ENCODE measurements around the gene TSHZ2.

TSHZ2 gene

DNA sequence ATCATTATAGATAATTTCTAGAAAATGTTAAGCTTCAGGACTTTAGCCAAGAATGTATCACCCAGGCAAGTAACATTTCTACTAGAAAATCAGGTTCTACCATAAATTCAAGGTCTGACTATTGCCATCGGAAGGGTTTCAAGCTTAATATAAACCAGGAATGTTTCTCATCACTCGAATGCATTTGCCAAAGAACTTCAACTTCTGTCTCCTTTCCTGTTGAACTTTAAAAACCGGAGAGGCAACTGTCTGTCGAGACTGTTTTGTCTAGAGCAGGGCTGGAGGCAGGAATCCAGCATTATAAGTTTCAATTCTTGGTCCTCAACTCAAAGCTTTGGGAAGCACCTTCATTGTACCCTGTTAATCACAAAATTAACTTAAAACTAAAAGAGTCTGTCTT lies 356.8 kb downstream of the TSHZ2 start:
- no peak for DNase-seq

DNA sequence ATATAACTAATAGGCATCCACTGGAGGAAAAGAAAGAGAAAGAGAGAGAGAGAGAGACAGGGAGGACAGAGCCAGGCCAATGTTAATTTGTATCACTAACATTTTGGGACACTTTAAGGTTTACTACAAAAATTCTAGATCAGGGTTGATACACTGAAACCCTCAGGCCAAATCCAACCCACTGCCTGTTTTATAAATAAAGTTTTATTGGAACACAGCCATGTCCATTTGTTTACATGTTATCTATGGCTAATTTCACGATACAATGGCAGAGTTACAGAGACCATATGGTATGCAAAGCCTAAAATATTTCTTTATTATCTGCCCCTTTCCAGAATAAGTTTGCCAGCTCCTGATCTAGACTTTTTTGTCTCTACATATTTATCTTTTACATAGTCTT lies 357.6 kb downstream of the TSHZ2 start:
- DNase-seq = no peak

DNA sequence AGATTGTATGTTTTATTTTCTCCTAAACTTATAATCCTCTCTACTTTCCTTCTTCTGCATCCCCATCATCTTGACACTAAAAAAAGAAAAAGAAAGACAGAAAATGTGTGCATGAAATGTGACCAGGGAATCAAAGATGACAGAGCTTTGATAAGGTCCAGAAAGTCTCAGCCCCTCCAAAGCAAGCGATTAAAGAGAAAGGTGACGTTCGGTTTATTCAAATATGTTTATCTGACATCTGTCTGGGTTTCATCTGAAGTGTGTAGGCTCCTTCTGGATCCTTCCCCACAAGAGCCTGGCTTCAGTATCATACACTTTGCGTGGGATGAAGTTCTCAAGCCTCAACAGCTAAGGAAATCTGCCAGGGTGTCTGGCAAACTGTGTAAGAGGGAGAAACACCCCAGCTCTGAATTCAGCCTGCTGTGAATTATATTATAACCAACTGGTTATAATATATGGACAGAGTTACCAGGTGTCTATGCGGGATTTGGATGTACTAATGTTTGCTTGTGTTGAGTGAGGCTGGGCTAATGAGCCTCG lies 358.5 kb downstream of the TSHZ2 start:
- no peak for DNase-seq

DNA sequence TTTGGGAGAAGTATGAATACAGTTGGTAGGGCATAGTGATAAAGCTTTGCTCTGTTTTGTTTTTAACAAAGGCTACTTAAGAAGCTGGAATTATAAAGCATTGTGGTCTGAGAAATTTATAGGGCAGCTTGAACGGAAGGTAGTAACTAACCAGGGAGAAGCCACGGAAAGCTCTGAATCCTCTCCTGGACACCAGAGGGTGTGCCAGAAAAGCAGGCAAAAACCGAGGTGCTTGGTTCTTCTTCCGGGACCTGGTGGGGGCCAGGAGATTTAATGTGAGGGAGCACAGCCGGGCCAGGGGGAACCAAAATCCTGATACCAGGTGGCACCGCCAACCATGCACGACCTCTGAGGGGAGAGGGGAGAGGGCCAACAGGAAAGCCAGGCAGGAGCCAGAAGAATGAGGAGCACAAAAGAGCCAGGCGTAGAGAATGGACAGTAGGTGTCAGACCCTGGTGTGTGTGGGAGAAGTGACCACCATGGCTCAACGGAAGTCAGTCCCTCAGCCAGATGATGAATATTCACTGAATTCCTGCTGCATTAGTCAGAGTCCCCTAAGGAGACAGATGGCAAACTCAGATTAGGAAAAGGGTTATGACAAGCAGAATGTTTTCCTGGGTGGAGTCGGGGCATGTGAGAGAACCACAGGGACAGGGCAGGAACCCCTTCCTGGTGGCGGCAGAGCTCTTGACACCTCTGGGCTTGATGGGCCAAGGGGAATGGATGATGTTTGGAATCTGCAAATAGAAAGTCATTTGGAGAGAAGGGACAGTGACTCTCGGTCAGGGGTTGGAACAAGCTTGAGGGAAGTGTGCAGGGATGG lies 359.2 kb downstream of the TSHZ2 start:
- no peak for DNase-seq

DNA sequence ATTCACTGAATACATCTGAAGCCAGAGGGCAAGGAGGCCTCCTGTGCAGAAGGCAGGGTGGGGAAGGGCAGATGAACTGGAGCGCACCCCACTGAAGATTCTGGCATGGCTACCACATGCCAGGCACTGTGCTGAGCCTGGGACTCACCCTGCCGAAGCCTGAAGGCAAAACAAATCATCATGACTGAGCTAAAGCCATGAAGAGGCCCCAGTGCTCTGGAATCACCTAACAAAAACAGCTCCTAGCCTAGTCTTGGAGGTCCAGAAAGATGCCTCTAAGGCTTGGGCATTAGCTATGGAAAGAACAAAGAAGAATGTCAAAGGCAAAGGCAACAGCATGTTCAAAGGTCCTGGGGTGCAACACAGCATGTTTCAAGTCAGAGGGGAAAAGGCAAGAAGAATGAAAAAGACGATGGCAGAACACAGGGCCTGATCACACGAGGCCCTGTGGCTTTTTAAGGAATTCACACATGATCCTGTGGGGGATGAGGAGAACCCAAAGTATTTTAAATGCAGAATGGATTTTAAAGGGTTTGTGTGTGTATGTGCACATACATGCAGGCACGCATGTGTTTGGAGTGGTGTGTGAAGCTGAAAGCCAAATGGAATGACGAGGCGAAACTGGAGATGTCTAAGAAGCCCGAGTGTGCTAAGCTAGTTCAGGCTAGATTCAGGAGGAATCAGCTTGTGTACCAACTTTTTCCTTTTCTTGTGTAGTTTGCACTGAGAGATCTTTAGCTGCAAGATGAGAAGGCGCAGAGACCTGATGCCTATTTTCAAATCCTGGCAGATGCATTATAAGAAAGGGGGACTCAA lies 360.1 kb downstream of the TSHZ2 start:
- DNase-seq = no peak

DNA sequence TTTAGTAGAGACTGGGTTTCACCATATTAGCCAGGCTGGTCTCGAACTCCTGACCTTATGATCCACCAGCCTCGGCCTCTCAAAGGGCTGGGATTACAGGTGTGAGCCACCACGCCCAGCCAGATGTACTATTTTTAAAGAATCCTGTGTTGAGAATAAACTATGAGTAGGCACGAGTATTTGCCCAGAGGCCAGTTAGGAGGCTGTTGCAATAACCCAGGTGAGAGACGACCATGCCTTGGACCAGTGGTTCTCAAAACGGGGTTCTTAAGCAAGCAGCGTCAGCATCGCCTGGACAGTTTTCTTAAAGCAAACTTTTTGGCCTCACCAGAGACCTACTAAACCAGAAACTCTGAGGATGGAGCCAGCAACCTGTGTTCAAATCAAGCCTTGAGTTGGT lies 362.7 kb downstream of the TSHZ2 start:
- no peak for DNase-seq

DNA sequence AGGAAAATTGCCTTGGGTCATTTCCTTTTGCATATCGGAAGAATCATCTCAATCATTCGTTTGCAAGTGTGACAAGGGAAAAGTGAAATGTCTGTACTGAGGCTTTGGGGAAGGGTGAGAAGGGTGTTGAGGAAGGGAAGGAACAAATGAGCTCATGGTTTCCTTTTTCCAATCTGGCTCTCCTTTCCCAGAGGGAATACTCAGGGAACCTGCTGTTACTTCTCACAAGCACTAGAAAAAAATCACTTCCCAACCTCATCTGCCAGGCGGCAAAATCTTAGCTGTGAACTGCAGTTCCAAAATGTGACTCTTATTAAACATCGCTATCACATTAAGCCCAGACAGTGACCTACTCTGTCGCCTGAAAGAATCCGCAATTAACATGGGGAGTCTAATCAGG lies 363.4 kb downstream of the TSHZ2 start:
- DNase-seq = no peak

DNA sequence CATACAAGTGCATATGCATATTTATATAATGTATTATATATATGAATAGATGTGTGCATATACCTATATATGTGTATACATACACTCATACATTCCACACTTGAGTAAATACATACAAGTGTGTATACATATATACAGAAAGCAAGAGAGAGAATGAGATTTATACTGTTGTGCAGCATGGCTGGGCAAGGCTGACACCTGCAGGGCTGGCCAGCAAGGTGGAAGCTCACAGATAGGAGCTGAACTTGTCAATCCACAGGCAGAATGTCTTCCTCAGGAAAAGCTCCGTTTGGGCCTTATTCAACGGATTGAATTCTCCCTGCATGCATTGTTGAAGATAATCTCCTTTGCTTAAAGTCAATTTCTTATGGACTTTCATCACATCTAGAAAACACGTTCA lies 364.7 kb downstream of the TSHZ2 start:
- no peak for DNase-seq

DNA sequence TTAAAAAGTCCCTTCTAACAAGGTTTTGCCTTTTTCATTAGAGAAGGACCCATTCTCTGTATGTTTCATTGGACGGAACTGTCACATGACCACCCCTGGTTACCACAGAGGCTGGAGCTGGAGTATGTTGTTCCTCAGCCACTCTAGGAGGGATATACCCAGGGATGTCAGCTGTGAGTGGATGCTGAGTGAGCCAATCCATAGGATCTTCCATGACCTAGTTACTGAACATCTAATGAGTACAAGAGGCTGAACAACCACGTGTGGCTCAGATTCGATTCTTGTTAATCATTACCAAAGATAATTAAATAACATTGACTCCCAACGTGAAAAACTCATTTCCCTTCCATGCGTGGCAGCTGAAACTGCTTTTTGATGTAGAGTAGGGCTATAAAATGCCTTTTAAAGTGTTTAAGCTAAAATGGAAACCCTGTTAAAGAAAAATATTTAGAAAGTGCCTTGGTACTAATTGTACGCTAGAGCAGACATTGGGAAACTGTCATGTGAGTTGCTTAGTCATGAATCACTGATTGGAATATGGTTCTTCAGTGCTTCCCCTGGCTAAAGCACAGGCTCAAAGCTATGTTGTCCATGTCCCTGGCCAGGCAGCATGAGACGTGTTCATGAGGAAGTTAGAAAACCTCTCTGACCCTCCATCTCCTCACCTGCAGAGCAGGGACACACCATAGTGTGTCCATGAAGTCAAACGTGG lies 365.4 kb downstream of the TSHZ2 start:
- no peak for DNase-seq

DNA sequence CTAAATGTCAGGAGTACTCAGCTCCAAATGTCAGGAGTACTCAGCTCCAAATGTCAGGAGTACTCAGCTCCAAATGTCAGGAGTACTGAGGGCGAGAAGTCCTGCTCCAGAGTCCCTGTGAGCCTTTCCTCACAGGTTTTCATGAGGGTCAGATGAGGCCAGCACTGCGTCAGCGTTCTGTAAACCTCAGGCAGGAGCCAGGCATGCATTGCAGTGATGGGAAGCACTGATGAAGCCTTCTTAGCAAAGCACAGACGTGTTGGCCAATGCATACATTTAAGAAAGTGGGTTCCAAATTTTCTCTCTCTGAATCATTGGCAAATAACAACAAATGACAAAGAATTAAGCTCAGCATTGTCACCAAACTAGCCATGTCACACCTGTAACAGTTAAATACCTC lies 366.6 kb downstream of the TSHZ2 start:
- DNase-seq = no peak

DNA sequence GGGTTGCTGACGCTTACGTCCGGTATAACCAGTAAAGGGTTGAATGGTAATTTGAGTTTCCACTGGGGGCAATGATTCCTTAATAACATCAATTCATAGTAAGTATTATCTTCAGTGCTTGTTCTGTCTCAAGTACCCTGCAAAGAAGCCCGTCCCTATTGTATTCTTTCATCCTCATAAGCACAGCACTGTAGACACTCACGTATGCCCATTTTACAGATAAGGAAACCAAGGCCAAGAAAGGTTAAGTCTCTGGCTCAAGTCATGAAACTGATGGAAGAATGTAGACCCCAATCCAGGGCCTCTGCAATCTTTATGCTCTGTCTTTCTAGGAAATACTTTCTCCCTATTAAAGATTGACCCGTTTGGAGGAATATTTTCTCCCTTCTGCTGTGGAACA lies 370.3 kb downstream of the TSHZ2 start:
- no peak for DNase-seq

DNA sequence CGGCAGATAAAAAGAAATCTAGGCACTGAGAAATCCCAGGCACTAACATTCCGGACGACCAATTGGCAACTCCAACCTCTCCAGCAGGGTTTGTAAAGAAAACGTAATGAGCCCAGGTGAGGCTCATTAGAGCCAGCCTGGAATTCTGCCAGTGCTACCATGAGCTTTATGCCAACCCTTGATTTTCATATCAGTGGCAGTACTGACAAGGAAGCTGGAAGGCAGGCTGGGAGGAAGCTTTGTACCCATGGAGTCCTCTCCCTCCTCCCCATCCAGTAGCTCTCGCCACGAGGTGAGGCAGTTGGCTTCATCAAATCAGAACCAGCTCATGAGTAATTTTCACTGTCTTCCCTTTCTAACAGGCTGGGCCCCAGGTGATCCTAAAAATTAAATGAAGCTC lies 371.3 kb downstream of the TSHZ2 start:
- no peak for DNase-seq

DNA sequence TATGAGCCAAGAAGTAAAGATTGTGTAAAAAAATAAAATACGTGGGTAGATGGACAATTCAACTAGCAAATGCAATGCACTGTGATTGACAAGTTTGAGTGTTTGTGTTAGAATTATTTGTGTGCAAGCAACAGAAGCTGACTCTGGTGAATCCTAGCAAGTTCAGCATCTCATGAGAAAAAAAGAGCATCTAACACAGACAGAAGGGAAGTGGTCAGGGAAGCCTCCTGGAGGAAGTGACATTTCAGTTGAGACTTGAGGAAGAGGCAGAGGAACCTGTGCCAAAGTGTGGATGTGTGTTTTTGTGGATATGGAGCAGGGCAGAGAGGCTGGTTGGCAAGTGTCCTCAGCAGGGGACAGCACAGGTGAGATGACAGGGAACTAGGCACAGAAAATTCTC lies 372.7 kb downstream of the TSHZ2 start:
- DNase-seq = no peak

DNA sequence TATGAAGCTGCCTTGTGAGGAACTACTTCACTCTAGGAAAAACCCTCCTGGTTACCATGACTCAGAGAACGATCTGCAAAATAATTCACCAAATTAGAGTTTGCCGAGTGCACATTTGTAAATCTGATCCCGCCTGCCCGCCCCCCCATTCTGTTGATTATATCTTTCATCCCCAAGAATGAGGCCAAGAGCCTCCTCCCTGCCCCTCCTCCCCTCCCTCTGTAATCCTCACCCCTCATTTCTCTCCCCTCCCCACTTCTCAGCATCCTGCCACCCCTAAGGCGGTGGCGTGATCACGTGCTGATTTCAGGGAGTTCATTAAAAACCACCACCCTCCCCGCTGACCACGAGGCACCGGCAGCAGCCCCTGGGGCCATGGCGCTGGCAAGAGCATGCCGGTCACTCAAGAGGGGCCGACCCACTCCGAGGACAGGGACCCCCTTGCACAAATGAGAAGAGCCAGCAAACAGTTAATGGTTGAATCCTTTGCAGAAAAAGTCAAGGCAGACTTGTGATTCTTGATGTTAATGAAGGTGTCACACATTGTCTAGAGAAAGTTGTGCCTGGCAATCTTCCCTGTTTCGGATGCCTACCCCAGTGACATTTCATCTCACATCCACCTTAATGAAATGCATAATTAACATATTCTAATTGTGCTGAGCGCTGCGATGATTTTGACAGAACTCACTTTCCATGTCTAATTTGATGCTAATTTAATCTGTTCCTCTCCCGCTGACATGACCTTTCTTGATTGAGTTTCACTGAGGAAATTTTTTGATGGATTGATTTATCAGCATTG lies 373.6 kb downstream of the TSHZ2 start:
- no peak for DNase-seq

DNA sequence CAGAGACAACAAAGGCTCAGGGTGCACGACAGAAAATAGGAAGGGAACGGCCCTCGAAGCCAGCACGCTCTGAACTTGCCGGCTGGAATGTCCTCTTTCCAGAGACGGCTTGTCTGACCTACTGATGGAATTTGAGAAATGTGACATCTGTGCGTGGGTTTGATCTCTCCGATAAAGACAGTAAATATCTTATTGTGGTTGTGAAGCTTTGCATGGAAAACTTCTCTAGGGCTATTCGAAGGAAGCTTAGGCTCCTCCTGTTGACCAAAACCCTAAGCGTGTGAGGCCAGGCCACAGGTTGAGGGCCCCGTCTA lies 374.1 kb downstream of the TSHZ2 start:
- DNase-seq = no peak

DNA sequence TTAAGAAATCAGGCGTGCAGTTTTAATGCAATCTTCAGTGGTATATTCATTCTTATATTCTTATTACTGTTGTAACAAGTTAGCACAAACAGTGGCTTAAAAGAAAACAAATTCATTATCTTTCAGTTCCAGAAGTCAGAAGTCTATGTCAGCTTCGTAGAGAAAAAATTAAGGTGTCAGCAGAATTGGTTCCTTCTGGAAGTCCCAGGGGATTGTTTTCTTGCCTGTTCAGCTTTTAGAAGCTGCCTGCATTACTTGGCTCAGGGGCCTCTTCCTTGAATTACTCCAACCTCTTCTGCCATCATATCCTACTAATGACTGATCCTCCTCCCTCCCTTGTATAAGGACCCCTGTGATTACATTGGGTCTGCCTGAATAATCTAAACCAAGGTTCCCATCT lies 377.6 kb downstream of the TSHZ2 start:
- DNase-seq = no peak

DNA sequence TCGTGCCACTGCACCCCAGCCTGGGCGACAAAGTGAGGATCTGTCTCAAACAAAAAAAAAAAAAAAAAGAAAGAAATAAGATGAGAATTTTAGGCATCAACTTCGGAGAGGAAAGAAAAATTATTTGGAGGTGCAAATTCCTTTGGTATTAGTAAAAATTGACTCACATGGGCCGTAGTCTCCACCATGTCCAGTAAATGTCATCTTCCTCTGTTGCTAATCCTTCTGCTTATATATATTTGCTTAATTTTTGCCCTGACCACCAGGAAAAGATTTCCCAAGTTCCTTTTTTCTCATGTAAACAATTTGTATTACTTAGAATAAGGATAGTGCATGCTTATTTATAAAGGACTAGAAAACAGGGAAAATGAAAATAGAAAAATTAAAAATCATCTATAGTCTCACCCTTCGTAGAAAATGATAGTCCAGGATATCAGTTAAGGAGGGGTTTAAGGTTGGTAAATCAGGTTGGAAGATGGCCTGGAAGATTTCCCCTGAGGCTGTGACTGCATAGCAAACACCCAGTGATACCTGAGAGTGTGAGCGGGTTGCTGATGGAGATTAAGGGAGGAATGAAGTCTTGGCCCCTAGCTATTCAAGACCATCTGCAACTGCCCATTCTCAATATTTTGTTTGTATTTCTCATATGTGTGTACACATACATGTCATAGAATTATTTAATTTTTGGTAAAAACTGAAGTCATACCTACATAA lies 380.7 kb downstream of the TSHZ2 start:
- DNase-seq = no peak

DNA sequence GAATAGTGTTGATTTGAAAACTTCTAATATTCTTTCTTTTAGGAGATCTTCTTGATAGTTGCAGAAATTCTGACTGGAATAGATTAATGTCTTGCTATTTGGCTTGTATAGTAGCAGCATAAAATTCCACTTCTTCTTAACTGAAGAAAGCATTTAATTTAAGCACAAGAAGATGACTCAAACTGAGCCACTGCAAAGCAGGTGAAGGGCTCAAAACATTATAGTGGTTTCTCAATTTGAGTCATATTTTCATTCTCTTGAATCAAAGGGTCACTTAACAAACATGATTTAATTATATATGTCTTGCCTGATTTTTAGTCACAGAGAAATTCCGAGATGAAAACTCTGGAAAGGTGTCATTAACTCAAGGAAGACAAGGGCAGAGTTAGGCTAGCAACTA lies 382.2 kb downstream of the TSHZ2 start:
- DNase-seq = no peak

DNA sequence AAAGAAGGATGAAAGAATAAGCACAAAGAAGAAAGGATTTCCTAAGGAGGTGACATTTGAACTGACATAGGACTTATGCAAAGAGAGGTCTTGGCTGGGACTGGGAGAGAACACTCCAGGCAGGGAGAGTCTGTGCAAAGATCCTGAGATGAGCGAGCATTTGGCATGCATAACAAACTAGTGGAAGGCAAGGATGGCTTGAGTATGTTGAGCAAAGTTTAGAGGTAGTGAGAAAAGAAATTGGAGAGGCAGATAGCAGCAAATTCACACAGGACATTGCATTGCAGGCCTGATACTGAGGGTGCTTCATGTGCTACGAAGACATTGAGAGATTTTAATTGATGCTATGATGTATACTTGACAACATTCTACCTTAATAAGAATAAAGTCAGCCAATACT lies 383.6 kb downstream of the TSHZ2 start:
- DNase-seq = no peak

DNA sequence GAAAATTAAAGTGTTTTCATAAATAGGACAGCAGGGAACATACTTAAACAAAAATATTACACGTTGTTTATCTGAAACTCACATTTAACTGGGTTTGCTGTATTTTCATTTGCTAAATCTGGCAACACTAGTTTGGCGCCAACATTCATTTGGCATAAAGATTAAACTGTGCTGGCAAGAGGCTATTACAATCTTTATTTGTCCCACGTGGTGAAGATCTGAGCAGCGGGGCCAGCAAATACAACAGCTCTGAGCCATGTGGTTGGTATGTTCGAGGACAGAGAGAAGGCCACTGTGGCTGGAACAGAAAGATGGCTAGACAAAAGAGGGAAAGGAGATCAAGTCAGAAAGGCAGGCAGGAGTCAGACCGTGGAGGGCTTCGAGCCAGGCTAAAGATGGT lies 387.3 kb downstream of the TSHZ2 start:
- DNase-seq = no peak

DNA sequence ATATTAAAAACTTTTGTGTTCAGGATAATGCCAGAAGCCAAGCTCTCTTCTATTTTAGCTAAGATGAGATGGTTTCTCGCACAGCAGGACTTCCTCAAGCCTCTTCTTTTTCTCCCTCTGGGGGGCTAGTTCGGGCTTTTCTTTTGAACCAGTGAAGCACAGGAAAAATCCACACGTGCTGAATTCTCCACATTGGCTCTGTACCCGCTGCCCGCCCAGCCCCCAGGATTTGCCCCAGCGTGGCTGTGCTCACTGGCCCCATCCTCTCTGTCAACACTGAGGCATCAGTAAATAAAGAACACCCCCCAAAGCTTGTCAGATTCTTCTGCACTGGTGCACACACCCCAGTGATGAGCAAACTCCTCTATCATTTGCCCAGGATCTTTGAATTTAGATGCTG lies 388.7 kb downstream of the TSHZ2 start:
- no peak for DNase-seq

DNA sequence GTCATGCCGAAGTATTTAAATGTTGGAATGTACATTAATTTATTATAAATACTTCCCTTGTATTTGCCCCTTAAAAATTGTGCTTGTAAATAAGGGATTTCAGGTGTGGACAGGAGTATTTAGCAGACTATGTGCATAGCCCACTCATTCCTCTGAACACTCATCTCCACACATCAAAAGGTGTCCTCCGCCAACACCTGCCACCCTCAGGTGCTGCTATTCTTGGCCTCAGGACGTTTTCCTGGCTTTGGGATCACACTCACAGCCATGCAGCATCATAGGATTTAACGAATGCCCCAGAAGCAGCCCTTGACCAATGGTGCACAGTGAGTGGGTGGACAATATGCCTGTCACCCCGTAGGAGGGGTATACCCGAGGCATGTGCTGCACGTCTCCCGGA lies 390.6 kb downstream of the TSHZ2 start:
- no peak for DNase-seq
